ENCODE measurements around the gene ITGB1.
"Not testable (repeated sequence)": the region's sequence is repeated elsewhere in the genome, so short reads cannot be mapped to it uniquely, and the experiment has no call there.

Gene ITGB1

GRCh38 chr10:32977846-32978809 is 20.1 kb upstream of the ITGB1 start:
- H3K36me3 ChIP-seq (ENCODE audit: control insufficient read depth, insufficient read depth, low read length); H3K4me3 ChIP-seq (ENCODE audit: low read depth, low read length); H3K9me3 ChIP-seq (ENCODE audit: control insufficient read depth, insufficient read depth, low read length); H3K4me1 ChIP-seq (ENCODE audit: control insufficient read depth, insufficient read depth, low read length); H3K9ac ChIP-seq (ENCODE audit: low read depth, low read length); H3K27me3 ChIP-seq (ENCODE audit: control insufficient read depth, insufficient read depth, low read length): not testable (repeated sequence)

- H3K9ac ChIP-seq (ENCODE audit: low read depth, low read length): no peak overlapping the region
- H3K4me3 ChIP-seq (ENCODE audit: low read depth, low read length): no peak overlapping the region
- H3K9me3 ChIP-seq (ENCODE audit: control insufficient read depth, insufficient read depth, low read length): no peaks in the 10 kb centered on the region
- no peaks in the 10 kb centered on the region for H3K27me3 ChIP-seq (ENCODE audit: control insufficient read depth, insufficient read depth, low read length)
- H3K4me1 ChIP-seq (ENCODE audit: control insufficient read depth, insufficient read depth, low read length): peaks cover 17% of the 10 kb centered on the region
- no peaks in the 10 kb centered on the region for H3K36me3 ChIP-seq (ENCODE audit: control insufficient read depth, insufficient read depth, low read length)
Measured at GRCh38 chr10:32976338-32976737, 18.3 kb upstream of the ITGB1 start.

- H3K9ac ChIP-seq (ENCODE audit: low read depth, low read length): no peak overlapping the region
- no peak overlapping the region for H3K4me3 ChIP-seq (ENCODE audit: low read depth, low read length)
- H3K9me3 ChIP-seq (ENCODE audit: control insufficient read depth, insufficient read depth, low read length): no peaks in the 10 kb centered on the region
- peaks cover 20% of the 10 kb centered on the region for H3K4me1 ChIP-seq (ENCODE audit: control insufficient read depth, insufficient read depth, low read length)
- H3K36me3 ChIP-seq (ENCODE audit: control insufficient read depth, insufficient read depth, low read length): no peaks in the 10 kb centered on the region
- H3K27me3 ChIP-seq (ENCODE audit: control insufficient read depth, insufficient read depth, low read length): no peaks in the 10 kb centered on the region
Measured at GRCh38 chr10:32972929-32973328, 14.9 kb upstream of the ITGB1 start.

GRCh38 chr10:32972460-32972859 is 14.4 kb upstream of the ITGB1 start:
- no peaks in the 10 kb centered on the region for H3K36me3 ChIP-seq (ENCODE audit: control insufficient read depth, insufficient read depth, low read length)
- no peak overlapping the region for H3K4me3 ChIP-seq (ENCODE audit: low read depth, low read length)
- H3K9ac ChIP-seq (ENCODE audit: low read depth, low read length): no peak overlapping the region
- no peaks in the 10 kb centered on the region for H3K9me3 ChIP-seq (ENCODE audit: control insufficient read depth, insufficient read depth, low read length)
- H3K4me1 ChIP-seq (ENCODE audit: control insufficient read depth, insufficient read depth, low read length): peaks cover 20% of the 10 kb centered on the region
- no peaks in the 10 kb centered on the region for H3K27me3 ChIP-seq (ENCODE audit: control insufficient read depth, insufficient read depth, low read length)

- no peak overlapping the region for H3K9ac ChIP-seq (ENCODE audit: low read depth, low read length)
- no peak overlapping the region for H3K4me3 ChIP-seq (ENCODE audit: low read depth, low read length)
- no peaks in the 10 kb centered on the region for H3K9me3 ChIP-seq (ENCODE audit: control insufficient read depth, insufficient read depth, low read length)
Measured at GRCh38 chr10:32971536-32972091, 13.6 kb upstream of the ITGB1 start.

GRCh38 chr10:32970910-32971309 is 12.9 kb upstream of the ITGB1 start:
- Histone ChIP-seq H3K4me3 (ENCODE audit: low read depth, low read length) (no peak overlapping the region), H3K27me3 (ENCODE audit: control insufficient read depth, insufficient read depth, low read length) (no peaks in the 10 kb centered on the region), H3K4me1 (ENCODE audit: control insufficient read depth, insufficient read depth, low read length) (peaks cover 20% of the 10 kb centered on the region), H3K9ac (ENCODE audit: low read depth, low read length) (no peak overlapping the region), H3K9me3 (ENCODE audit: control insufficient read depth, insufficient read depth, low read length) (no peaks in the 10 kb centered on the region), H3K36me3 (ENCODE audit: control insufficient read depth, insufficient read depth, low read length) (no peaks in the 10 kb centered on the region)

More at GRCh38 chr10:32971536-32972091, 13.6 kb upstream of the ITGB1 start:
- Histone ChIP-seq H3K27me3 (ENCODE audit: control insufficient read depth, insufficient read depth, low read length) (no peaks in the 10 kb centered on the region), H3K4me1 (ENCODE audit: control insufficient read depth, insufficient read depth, low read length) (peaks cover 20% of the 10 kb centered on the region), H3K36me3 (ENCODE audit: control insufficient read depth, insufficient read depth, low read length) (no peaks in the 10 kb centered on the region)

- no peak overlapping the region for H3K4me3 ChIP-seq (ENCODE audit: low read depth, low read length)
- no peaks in the 10 kb centered on the region for H3K9me3 ChIP-seq (ENCODE audit: control insufficient read depth, insufficient read depth, low read length)
- H3K27me3 ChIP-seq (ENCODE audit: control insufficient read depth, insufficient read depth, low read length): no peaks in the 10 kb centered on the region
- H3K4me1 ChIP-seq (ENCODE audit: control insufficient read depth, insufficient read depth, low read length): peaks cover 20% of the 10 kb centered on the region
- no peaks in the 10 kb centered on the region for H3K36me3 ChIP-seq (ENCODE audit: control insufficient read depth, insufficient read depth, low read length)
- no peak overlapping the region for H3K9ac ChIP-seq (ENCODE audit: low read depth, low read length)
Measured at GRCh38 chr10:32964270-32964669, 6.2 kb upstream of the ITGB1 start.

GRCh38 chr10:32963096-32963495 is 5.1 kb upstream of the ITGB1 start:
- H3K36me3 ChIP-seq (ENCODE audit: control insufficient read depth, insufficient read depth, low read length): no peaks in the 10 kb centered on the region
- no peaks in the 10 kb centered on the region for H3K9me3 ChIP-seq (ENCODE audit: control insufficient read depth, insufficient read depth, low read length)
- peaks cover 20% of the 10 kb centered on the region for H3K4me1 ChIP-seq (ENCODE audit: control insufficient read depth, insufficient read depth, low read length)
- H3K9ac ChIP-seq (ENCODE audit: low read depth, low read length): no peak overlapping the region
- H3K27me3 ChIP-seq (ENCODE audit: control insufficient read depth, insufficient read depth, low read length): no peaks in the 10 kb centered on the region
- H3K4me3 ChIP-seq (ENCODE audit: low read depth, low read length): no peak overlapping the region

GRCh38 chr10:32962521-32962920 is 4.5 kb upstream of the ITGB1 start:
- Histone ChIP-seq H3K9me3 (ENCODE audit: control insufficient read depth, insufficient read depth, low read length) (no peaks in the 10 kb centered on the region), H3K27me3 (ENCODE audit: control insufficient read depth, insufficient read depth, low read length) (no peaks in the 10 kb centered on the region), H3K36me3 (ENCODE audit: control insufficient read depth, insufficient read depth, low read length) (no peaks in the 10 kb centered on the region), H3K9ac (ENCODE audit: low read depth, low read length) (no peak overlapping the region), H3K4me3 (ENCODE audit: low read depth, low read length) (peak overlapping the region; percentile 14), H3K4me1 (ENCODE audit: control insufficient read depth, insufficient read depth, low read length) (peaks cover 20% of the 10 kb centered on the region)

- Histone ChIP-seq H3K4me1 (ENCODE audit: control insufficient read depth, insufficient read depth, low read length) (peaks cover 20% of the 10 kb centered on the region), H3K27me3 (ENCODE audit: control insufficient read depth, insufficient read depth, low read length) (no peaks in the 10 kb centered on the region), H3K36me3 (ENCODE audit: control insufficient read depth, insufficient read depth, low read length) (no peaks in the 10 kb centered on the region), H3K9ac (ENCODE audit: low read depth, low read length) (no peak overlapping the region), H3K9me3 (ENCODE audit: control insufficient read depth, insufficient read depth, low read length) (no peaks in the 10 kb centered on the region), H3K4me3 (ENCODE audit: low read depth, low read length) (peak overlapping the region; percentile 16)
Measured at GRCh38 chr10:32961895-32962369, 3.9 kb upstream of the ITGB1 start.

GRCh38 chr10:32961343-32961894 is 3.4 kb upstream of the ITGB1 start:
- no peaks in the 10 kb centered on the region for H3K27me3 ChIP-seq (ENCODE audit: control insufficient read depth, insufficient read depth, low read length)
- H3K9ac ChIP-seq (ENCODE audit: low read depth, low read length): no peak overlapping the region
- no peaks in the 10 kb centered on the region for H3K9me3 ChIP-seq (ENCODE audit: control insufficient read depth, insufficient read depth, low read length)
- no peaks in the 10 kb centered on the region for H3K36me3 ChIP-seq (ENCODE audit: control insufficient read depth, insufficient read depth, low read length)
- H3K4me1 ChIP-seq (ENCODE audit: control insufficient read depth, insufficient read depth, low read length): peaks cover 20% of the 10 kb centered on the region
- peak overlapping the region; percentile 16 for H3K4me3 ChIP-seq (ENCODE audit: low read depth, low read length)
